GM13976 (cell line): ENCODE measurements around the gene SMR3A.

Experiments
- DNase-seq: peaks from one replicate; pipeline ENCODE4 v3.0.0; 2012; ENCODE audit warnings: low spot score
- in situ Hi-C: fragments of 300-500 bp; cut with MboI; formaldehyde crosslinking; loops from one replicate; pipeline ENCODE4 v1.12.0; 2022; ENCODE audit warnings: low sequenced_read_pairs, mixed read lengths, inconsistent platforms; ENCODE audit not compliant: unreplicated experiment
- TF ChIP-seq, protein P1 (sequence below): IDR thresholded peaks from 2 replicates; pipeline ENCODE4 v1.5.1; 2012; ENCODE audit warnings: borderline replicate concordance, mild to moderate bottlenecking; ENCODE audit not compliant: insufficient read depth; ENCODE audit errors: extremely low read depth, missing control alignments, control extremely low read depth

SMR3A gene

DNA sequence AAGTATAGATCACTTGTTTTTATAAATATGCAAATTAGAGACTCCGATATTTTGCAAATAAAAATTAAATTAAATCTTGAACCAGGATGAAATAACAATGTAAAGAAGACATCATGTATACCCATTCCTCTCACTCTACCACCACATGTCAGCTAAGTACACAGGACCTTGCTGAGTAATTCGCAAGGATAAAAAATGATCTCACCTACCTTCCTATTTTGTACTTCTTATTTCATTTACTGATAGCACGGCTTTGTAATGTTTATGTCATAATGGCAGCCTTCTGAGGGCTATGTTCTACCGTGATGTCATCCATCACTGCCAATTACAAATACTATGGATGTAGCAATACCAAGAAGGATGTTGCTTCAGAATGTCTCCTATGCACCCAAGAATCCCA, 11.4 kb downstream of the SMR3A start:
- in situ Hi-C loops, result no loop called here
- TF ChIP-seq, protein P1, sequence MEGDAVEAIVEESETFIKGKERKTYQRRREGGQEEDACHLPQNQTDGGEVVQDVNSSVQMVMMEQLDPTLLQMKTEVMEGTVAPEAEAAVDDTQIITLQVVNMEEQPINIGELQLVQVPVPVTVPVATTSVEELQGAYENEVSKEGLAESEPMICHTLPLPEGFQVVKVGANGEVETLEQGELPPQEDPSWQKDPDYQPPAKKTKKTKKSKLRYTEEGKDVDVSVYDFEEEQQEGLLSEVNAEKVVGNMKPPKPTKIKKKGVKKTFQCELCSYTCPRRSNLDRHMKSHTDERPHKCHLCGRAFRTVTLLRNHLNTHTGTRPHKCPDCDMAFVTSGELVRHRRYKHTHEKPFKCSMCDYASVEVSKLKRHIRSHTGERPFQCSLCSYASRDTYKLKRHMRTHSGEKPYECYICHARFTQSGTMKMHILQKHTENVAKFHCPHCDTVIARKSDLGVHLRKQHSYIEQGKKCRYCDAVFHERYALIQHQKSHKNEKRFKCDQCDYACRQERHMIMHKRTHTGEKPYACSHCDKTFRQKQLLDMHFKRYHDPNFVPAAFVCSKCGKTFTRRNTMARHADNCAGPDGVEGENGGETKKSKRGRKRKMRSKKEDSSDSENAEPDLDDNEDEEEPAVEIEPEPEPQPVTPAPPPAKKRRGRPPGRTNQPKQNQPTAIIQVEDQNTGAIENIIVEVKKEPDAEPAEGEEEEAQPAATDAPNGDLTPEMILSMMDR, result no peak

DNA sequence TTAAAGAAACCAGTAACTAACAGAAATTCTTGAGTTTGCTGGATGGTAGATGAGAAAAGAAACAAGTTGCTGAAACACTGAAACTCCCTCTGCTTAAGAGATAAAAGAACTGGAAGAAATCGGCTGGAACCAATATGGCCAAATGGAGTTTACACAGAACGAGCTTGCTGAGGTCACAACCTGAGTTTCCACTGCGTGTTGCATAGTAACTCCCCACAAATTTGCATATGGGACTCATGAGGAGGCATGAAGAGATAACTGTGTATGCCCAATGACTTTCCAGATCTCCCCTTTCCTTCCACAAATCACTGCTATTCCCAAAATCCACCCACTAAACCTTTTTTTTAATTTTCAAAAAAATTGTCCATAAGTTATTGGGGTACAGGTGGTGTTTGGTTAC, 12.2 kb downstream of the SMR3A start:
- DNase-seq, result no peak
- in situ Hi-C loops, result no loop called here
- TF ChIP-seq, protein P1, result no peak

More for the DNA sequence above, 11.4 kb downstream of the SMR3A start:
- DNase-seq, result no peak

DNA sequence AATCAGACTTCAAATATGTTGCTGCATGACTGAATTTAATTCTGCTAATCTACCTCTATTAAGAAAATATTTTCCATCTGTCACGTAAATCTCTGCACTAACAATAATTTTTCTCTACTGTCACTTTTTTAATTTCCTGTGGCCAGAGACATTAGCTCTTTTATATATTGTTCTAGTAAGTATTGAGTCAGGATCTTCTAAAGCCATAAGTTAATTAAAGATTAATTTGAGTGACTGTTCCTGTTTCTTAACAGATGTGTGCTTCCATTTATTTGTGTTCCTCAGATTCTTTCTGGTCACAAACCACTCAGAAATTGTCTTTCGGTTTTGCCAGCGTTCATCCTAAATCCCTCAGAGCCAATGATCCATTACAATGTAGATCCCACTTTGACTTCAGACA, 20.0 kb downstream of the SMR3A start:
- no peak for DNase-seq
- TF ChIP-seq, protein P1, result no peak
- in situ Hi-C loops, result no loop called here

DNA sequence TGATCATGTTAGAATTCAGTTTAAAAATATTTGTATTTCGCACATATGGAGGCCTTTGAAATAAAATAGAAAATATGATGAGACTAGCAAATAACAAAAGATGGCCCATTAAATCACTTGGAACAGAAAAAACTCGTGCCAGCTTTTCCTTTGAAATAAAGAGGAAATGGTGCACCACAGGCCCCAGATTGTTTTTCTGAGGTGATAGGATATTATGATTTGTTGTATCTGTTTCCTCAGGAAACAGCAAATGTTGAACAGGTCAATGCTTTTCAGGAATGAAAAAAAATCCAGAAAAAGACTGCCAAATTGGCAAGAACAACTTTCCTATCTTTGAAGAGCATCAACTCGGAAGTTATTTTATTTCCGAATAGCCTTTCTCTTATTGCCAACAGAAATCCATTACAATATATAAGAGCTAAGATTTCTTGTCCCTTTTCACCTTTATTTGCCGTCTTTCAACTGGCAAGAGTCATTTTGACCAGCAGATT, 22.2 kb downstream of the SMR3A start, which contains the start of gene SMR3B:
SMR3B (plus strand) TSS at position 441 of the 491 bp plus-strand sequence. CDS start 1,380 bp downstream, outside the sequence.
- TF ChIP-seq, protein P1, result no peak
- no peak for DNase-seq
- in situ Hi-C loops, result no loop called here

DNA sequence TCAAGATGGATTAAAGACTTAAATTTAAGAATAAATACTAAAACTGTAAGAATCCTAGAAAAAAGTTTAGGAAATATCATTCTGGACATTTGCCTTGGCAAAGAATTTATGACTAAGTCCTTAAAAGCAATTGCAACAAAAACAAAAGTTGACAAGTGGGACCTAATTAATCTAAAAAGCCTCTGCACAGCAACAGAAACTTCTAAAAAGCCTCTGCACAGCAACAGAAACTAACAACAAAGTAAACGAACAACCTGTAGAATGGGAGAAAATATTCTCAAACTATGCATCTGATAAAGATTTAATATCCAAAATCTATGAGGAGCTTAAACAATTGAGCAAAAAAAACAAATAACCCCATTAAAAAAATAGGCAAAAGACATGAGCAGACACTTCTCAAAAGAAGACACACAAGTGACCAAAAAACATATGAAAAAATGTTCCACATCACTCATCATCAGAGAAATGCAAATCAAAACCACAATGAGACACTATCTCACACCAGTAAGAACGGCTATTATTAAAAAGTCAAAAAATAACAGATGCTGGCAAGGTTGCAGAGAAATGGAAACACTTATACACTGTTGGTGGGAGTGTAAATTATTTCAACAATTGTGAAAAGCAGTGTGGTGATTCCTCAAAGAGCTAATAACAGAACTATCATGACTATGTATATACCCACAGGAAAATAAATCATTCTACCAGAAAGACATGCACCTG, 31.7 kb downstream of the SMR3A start:
- TF ChIP-seq, protein P1, result no peak
- no peak for DNase-seq
- in situ Hi-C loops, result no loop called here

DNA sequence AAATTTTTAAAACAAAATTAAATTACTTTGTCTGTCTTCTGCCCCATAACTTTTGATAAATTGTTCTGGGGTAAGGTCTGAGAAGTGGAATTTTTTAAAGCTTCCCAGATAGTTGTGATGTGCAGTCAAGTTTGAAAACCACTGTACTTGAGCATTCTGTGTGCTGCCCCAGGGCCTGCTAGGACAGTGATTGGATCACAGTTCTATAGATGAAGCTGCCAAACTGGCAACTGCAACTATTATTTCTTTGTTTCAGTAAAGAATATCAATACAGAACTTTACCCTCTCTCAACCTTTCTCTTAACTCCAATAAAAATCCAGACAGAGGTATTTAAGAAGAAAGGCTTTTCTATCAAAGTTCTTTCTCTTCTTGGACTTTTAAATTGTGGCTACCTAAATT, 37.0 kb downstream of the SMR3A start, which contains the start of gene OPRPN:
OPRPN (plus strand) TSS at position 361 of the 400 bp plus-strand sequence. CDS start 1,346 bp downstream, outside the sequence.
- TF ChIP-seq, protein P1, result no peak
- DNase-seq, result no peak
- in situ Hi-C loops, result no loop called here
